H1 (cell line): Measurements from ENCODE around the gene PTER. TPM values are rescaled to one million over a fixed set of nuclear protein-coding genes. Genes with fewer than 3 reads are reported as not detected.

Source experiments
- CBX5 ChIP-seq: fragments of 300-800, 300-1000 bp; sonication (generic); IDR thresholded peaks from 2 replicates; pipeline ENCODE4 v1.7.1; 2016; ENCODE audit warnings: antibody characterized with exemption, low read length, low read depth
- EZH2 ChIP-seq: fragments of 200-600 bp; sonication (generic); IDR thresholded peaks from 2 replicates; pipeline ENCODE4 v1.7.1; 2012; ENCODE audit warnings: low read depth, mild to moderate bottlenecking, moderate library complexity, low read length, inconsistent platforms; ENCODE audit not compliant: severe bottlenecking
- RXRA ChIP-seq: IDR thresholded peaks from 2 replicates; pipeline ENCODE4 v1.6.1; 2011; ENCODE audit warnings: low read depth, mild to moderate bottlenecking, low read length, moderate library complexity; ENCODE audit not compliant: insufficient read depth
- polyA plus RNA-seq, 7 experiments: library from polyadenylated mRNA; depleted of rRNA in 3 of 7; stranded (reverse) in 5 of 7; unstranded in 2 of 7; fragments of >200 nt in 5 of 7; fragments of 200-250 nt in 2 of 7; gene quantifications; 1 replicate in 5 of 7; 2 replicates in 1 of 7; 4 replicates in 1 of 7; pipeline versions ENCODE4 v1.2.1 to v1.2.3, GENCODE V29; 2011 to 2013; ENCODE audit warnings: missing spikeins in 2 of 7, mixed read lengths in 2 of 7
- total RNA-seq: library from RNA; stranded (reverse); fragmentation: NEBNext Ultra II Directional; extraction: Animal tissue kit (Norgen Biotek cat#: 25700); gene quantifications from 2 replicates; pipeline ENCODE4 v1.2.1, GENCODE V29; 2021

The PTER gene
- total and polyA plus RNA-seq, 2 of the 8 experiments (the other 6 are each of a cell fraction or from before 2014, with no cell fraction given): 4.4 to 7.8 TPM

DNA sequence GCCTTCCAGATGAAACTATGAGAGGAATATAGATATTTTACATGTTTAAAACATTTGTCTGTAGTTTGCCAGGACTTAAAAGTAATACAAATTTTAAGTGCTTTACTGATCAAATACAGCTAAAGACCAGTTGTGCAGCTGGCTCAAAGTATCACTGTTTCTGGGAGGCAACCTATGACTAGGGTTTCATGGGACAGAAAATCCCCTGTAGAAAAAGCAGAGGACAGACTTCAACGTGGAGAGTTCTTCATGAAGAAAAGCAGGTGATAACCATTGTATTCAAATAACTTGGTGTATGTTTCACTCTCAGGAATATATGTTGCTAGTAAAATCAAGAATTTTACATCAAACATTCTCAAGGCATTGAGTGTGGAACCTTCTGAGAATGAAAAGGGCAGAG is 40.9 kb downstream of the PTER start (continued):
- no peak for TF ChIP-seq CBX5
- no peak for TF ChIP-seq RXRA
- TF ChIP-seq EZH2: no peak
